Stomach (tissue), 9 donors: ENCODE data around the gene EBF3. TPM values are rescaled to one million over a fixed set of nuclear protein-coding genes. Genes with fewer than 3 reads are reported as not detected.

Experiments used
- DNase-seq, 2 donors: peaks; one replicate each; pipeline versions ENCODE4 v3.0.0 to v3.0.0-alpha.2; 2013 to 2019
- H3K27ac ChIP-seq, 5 donors: fragments of 200-600 bp in 4 of 5; sonication (generic) in 4 of 5; one replicate each; pipeline ENCODE4 v1.5.1; 2013 to 2019; ENCODE audit warnings: mild to moderate bottlenecking in 1 of 5, moderate library complexity in 1 of 5
- H3K27me3 ChIP-seq, 3 donors: fragments of 200-600 bp; sonication (generic); one replicate each; pipeline ENCODE4 v1.5.1; 2017 to 2019; ENCODE audit warnings: mixed run types in 1 of 3
- H3K36me3 ChIP-seq, 4 donors: fragments of 200-600 bp; sonication (generic); 1 replicate in 3 of 4; 2 replicates in 1 of 4; pipeline ENCODE4 v1.5.1; 2016 to 2019
- H3K4me1 ChIP-seq, 4 donors: fragments of 200-600 bp; sonication (generic); one replicate each; pipeline ENCODE4 v1.5.1; 2016 to 2019
- H3K4me3 ChIP-seq, 4 donors: fragments of 200-600 bp; sonication (generic) in 3 of 4; one replicate each; pipeline ENCODE4 v1.5.1; 2016 to 2019; ENCODE audit warnings: mild to moderate bottlenecking in 1 of 4
- H3K9me3 ChIP-seq, 4 donors: fragments of 200-600 bp; sonication (generic); one replicate each; pipeline ENCODE4 v1.5.1; 2016 to 2019
- CTCF ChIP-seq, 7 experiments: fragments of 450-650 bp in 4 of 7; fragments of 200-600 bp in 3 of 7; sonication (generic) in 3 of 7; IDR thresholded peaks; one replicate each; pipeline ENCODE4 v1.5.1; 2016 to 2019; ENCODE audit warnings: antibody characterized with exemption in 7 of 7, control low read depth in 2 of 7, mild to moderate bottlenecking in 1 of 7
- EP300 ChIP-seq: sonication (generic); formaldehyde crosslinking; IDR thresholded peaks from one replicate; pipeline ENCODE4 v1.6.1; 2017; ENCODE audit warnings: antibody characterized with exemption
- POLR2A ChIP-seq, 4 donors: fragments of 450-650 bp; IDR thresholded peaks; one replicate each; pipeline ENCODE4 v1.6.1; 2016; ENCODE audit warnings: antibody characterized with exemption in 4 of 4, control low read depth in 2 of 4, mild to moderate bottlenecking in 1 of 4, moderate library complexity in 1 of 4
- POLR2AphosphoS5 ChIP-seq, 3 donors: sonication (generic); formaldehyde crosslinking; IDR thresholded peaks; one replicate each; pipeline ENCODE4 v1.6.1; 2016; ENCODE audit warnings: antibody characterized with exemption in 3 of 3
- WGBS, 5 donors: extraction: QIAGEN DNeasy Blood & Tissue Kit in 3 of 5; methylation state at CpG; one replicate each; pipeline versions ENCODE4 v1.1.5 to v1.1.7; 2013 to 2018; 5-methylcytosine and 5-hydroxymethylcytosine counted together
- intact Hi-C: fragments of 100-400 bp; cut with DNase I; formaldehyde crosslinking; loops from one replicate; pipeline ENCODE4 v1.15.1; 2023; ENCODE audit warnings: low total_unique reads
- polyA plus RNA-seq, 3 donors: library from polyadenylated mRNA; stranded (reverse); fragments of 200-250 nt; gene quantifications; one replicate each; pipeline ENCODE4 v1.2.3, GENCODE V29; 2013
- total RNA-seq, 5 donors: library from RNA; depleted of rRNA; stranded (reverse); fragments of >200 nt; gene quantifications; one replicate each; pipeline versions ENCODE4 v1.1.0 to v1.2.3, GENCODE V29; 2014 to 2016
- donor health status: healthy with polysubstance abuse.
- donor health status: Bipolar disorder and iron deficiency.
- donor health status: healthy.

EBF3 gene
- total and polyA plus RNA-seq, 8 donors = 0.19 to 7.3 (median 0.58) TPM; not detected in 3

GRCh38 chr10:129820451-129820850 is 143.6 kb downstream of the EBF3 start:
- intact Hi-C loops = no loop called here
- DNase-seq = no peak

GRCh38 chr10:129816656-129817045 is 147.4 kb downstream of the EBF3 start:
- no peak for DNase-seq
- WGBS, 5 donors = 84 to 90% (median 85%) methylated on average over 8 of the region's 8 CpGs
- no peak overlapping the region for H3K4me3 ChIP-seq
- peaks cover 0 to 9% (median 4%) of the 10 kb centered on the region in 4 donors for H3K9me3 ChIP-seq
- H3K4me1 ChIP-seq = no peaks in the 10 kb centered on the region
- H3K27me3 ChIP-seq = peaks cover 0 to 2% (median 0%) of the 10 kb centered on the region in 3 donors
- TF ChIP-seq POLR2A (IDR thresholded peaks at IDR 0.05) = no peak
- TF ChIP-seq EP300 = no peak
- TF ChIP-seq POLR2AphosphoS5 (IDR thresholded peaks at IDR 0.05) = no peak
- no peak for TF ChIP-seq CTCF (IDR thresholded peaks at IDR 0.05)
- intact Hi-C loops = no loop called here
- no peaks in the 10 kb centered on the region for H3K36me3 ChIP-seq
- H3K27ac ChIP-seq = no peak overlapping the region

More at GRCh38 chr10:129820451-129820850, 143.6 kb downstream of the EBF3 start:
- Histone ChIP-seq H3K27ac (no peak overlapping the region), H3K4me1 (no peaks in the 10 kb centered on the region), H3K4me3 (no peak overlapping the region), H3K36me3 (no peaks in the 10 kb centered on the region), H3K27me3 (no peaks in the 10 kb centered on the region), H3K9me3 (peaks cover 0 to 9% (median 0%) of the 10 kb centered on the region in 4 donors)
- no peak for TF ChIP-seq EP300
- no peak for TF ChIP-seq POLR2AphosphoS5 (IDR thresholded peaks at IDR 0.05)
- no peak for TF ChIP-seq CTCF (IDR thresholded peaks at IDR 0.05)
- TF ChIP-seq POLR2A (IDR thresholded peaks at IDR 0.05) = no peak
- whole genome bisulfite sequencing, 5 donors = 70 to 87% (median 75%) methylated on average over 3 of the region's 3 CpGs

GRCh38 chr10:129815898-129816655 is 148.0 kb downstream of the EBF3 start:
- no peak for DNase-seq
- Histone ChIP-seq H3K36me3 (no peaks in the 10 kb centered on the region), H3K4me1 (no peaks in the 10 kb centered on the region), H3K27ac (no peak overlapping the region), H3K4me3 (no peak overlapping the region), H3K9me3 (peaks cover 0 to 9% (median 4%) of the 10 kb centered on the region in 4 donors), H3K27me3 (peaks cover 0 to 8% (median 0%) of the 10 kb centered on the region in 3 donors)
- TF ChIP-seq POLR2AphosphoS5 (IDR thresholded peaks at IDR 0.05) (no peak), CTCF (IDR thresholded peaks at IDR 0.05) (no peak), EP300 (no peak), POLR2A (IDR thresholded peaks at IDR 0.05) (no peak)
- intact Hi-C loops = no loop called here
- 84 to 95% (median 90%) methylated on average over 8 to 17 of the region's 17 CpGs for WGBS, 5 donors

DNA sequence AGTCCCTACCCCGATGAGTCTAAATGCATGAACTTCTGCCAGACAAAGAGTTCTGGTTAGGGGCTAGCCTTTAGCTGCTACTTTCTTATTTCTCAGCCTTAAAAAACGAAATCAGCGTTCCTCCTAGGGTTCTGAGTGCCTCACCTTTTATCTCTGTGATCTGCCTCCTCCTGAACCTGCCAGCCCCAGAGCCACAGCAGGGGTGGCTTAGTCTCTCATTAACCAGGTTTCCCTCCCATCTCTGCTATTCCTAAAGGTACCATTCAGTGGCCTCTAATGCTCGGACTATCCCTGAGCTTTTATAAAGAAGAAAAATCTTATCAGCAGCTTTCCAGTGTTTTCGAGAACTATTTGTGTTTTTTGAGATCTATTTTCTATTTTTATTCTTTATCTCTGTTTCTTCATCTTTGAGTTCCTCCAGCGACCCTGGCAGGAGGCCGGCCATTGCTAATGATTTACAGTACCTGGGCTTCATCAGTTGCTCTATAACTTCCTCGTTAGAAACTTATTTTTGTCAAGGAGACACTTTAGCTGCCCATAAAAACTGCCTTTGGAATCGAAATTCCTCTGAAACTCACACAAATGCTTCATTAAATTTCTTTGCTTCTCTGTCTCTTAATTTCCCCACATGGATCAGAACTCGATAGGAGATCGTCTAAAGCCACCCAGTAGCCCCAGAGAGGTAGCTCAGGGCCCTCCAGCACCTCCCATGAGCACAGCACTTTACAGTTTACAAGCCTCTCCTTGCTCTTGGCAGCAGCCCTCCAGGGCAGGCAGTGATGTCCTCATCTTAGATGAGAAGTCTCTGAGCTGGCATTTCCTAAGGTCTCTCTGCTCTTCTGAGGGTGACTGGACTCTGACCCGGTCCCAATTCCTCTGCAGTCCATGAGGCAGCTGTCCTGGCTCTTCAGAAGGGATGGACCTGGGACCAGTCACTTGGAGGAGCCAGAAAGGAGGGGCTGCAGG is 149.1 kb downstream of the EBF3 start:
- DNase-seq = no peak

More for the DNA sequence above, 149.1 kb downstream of the EBF3 start:
- intact Hi-C loops = no loop called here
- no peaks in the 10 kb centered on the region for H3K4me1 ChIP-seq
- H3K9me3 ChIP-seq = peaks cover 0 to 9% (median 4%) of the 10 kb centered on the region in 4 donors
- H3K27ac ChIP-seq = no peak overlapping the region
- H3K36me3 ChIP-seq = no peaks in the 10 kb centered on the region
- WGBS, 5 donors = 43 to 61% (median 50%) methylated on average over 11 to 12 of the region's 12 CpGs
- H3K27me3 ChIP-seq = peaks cover 0 to 14% (median 0%) of the 10 kb centered on the region in 3 donors
- H3K4me3 ChIP-seq = no peak overlapping the region
- TF ChIP-seq POLR2AphosphoS5 (IDR thresholded peaks at IDR 0.05) (no peak), CTCF (IDR thresholded peaks at IDR 0.05) (no peak), EP300 (no peak), POLR2A (IDR thresholded peaks at IDR 0.05) (no peak)
